HPDE6-E6E7 (cell line): ENCODE measurements around the gene CHST8.
"Not testable (repeated sequence)": the region's sequence is repeated elsewhere in the genome, so short reads cannot be mapped to it uniquely, and the experiment has no call there.

ENCODE experiments used
- DNase-seq: peaks from one replicate; pipeline ENCODE4 v3.0.0; 2011; ENCODE audit warnings: missing footprints; ENCODE audit errors: extremely low spot score

The CHST8 gene

DNA sequence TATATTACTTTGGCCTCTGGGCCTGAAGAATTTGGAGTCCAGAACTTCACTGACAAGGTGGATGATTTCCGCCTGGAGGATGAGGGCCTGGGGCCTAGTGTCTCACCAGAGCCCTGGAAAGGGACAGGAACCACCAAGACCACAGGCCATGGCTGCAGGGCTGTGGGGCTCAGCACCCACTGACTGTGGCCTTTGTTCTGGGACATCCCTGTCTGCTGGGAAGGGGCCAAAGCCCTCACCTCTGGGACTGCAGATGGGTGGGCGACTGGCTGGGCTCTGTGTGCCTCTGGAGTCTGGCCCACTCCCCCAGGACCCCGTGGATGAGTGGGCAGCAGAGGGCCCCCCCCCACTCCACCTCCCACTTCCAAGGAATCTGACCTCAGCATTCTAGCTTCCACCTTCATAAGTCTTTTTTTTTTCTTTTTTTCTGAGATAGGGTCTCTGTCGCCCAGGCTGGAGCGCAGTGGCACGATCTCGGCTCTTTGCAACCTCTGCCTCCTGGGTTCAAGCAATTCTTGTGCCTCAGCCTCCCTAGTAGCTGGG, 20.3 kb downstream of the CHST8 start:
- no peak for DNase-seq

DNA sequence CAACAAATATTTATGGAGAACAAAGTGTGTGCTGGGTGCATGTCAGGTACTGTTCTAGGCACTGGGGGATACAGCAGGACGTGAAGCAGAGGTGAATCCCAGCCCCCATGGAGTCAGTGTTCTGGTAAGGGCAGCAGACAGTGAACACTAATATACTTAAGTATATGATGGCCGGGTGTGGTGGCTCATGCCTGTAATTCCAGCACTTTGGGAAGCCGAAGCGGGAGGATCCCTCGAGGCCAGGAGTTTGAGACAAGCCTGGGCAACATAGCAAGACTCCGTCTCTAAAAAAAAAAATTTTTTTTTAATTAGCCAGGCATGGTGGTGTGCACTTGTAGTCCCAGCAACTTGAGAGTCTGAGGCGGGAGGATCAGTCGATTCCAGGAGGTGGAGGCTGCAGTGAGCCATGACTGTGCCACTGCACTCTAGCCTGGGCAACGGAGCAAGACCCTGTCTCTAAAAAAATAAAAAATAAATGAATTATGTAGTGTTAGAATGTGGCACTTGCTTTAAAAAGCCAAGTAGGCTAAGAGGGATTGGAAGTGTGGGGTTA, 22.6 kb downstream of the CHST8 start:
- no peak for DNase-seq

- DNase-seq: no peak
These were observed 24.6 kb downstream of the CHST8 start for GRCh38 chr19:33646306-33646705.

- DNase-seq: no peak
These were observed 25.4 kb downstream of the CHST8 start for GRCh38 chr19:33647146-33647545.

GRCh38 chr19:33649627-33650305, 28.0 kb downstream of the CHST8 start:
- no peak for DNase-seq

- DNase-seq: no peak
These were observed 31.9 kb downstream of the CHST8 start for GRCh38 chr19:33653684-33654083.

- DNase-seq: no peak
These were observed 33.2 kb downstream of the CHST8 start for GRCh38 chr19:33654840-33655508.

- no peak for DNase-seq
These were observed 38.1 kb downstream of the CHST8 start for GRCh38 chr19:33659835-33660234.

GRCh38 chr19:33660410-33661124, 38.8 kb downstream of the CHST8 start:
- DNase-seq: no peak

GRCh38 chr19:33661336-33661735, 39.6 kb downstream of the CHST8 start:
- no peak for DNase-seq

DNA sequence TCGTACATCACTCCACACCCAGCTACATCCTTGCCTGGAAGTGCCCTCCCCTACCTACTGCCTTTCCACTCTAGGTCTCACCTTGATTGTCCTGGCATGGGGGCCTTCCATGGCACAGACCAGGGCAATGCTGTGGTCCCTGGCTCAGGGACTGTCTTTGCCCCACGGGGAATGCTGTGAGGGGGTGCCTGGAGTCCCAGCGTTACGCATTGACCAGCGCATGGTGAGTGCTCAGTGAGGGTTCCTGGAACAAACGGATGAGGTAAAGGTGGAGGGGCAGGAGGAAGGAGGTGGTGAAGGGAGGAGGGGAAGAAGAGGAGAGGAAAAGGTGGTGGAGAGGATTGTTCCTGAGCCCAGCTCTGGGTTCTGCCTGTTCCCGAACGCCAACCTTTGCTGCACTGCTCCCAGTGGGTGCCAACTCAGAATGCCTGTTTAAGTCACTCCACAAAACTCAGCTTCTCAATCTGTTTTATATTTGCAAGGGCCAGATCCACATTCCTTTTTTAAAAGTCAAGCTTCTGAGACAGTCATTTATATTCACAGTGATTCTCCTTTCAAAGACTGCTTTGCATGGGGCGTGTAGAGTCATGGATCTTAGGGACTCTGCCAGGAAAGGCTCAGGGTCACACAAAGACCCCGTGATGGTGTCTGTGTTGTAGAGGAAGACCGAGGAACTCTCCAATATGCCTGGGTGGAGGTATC, 40.8 kb downstream of the CHST8 start:
- DNase-seq: no peak

- not testable (repeated sequence) for DNase-seq
These were observed 41.6 kb downstream of the CHST8 start for GRCh38 chr19:33663316-33663715.

- no peak for DNase-seq
These were observed 43.0 kb downstream of the CHST8 start for GRCh38 chr19:33664744-33665143.

DNA sequence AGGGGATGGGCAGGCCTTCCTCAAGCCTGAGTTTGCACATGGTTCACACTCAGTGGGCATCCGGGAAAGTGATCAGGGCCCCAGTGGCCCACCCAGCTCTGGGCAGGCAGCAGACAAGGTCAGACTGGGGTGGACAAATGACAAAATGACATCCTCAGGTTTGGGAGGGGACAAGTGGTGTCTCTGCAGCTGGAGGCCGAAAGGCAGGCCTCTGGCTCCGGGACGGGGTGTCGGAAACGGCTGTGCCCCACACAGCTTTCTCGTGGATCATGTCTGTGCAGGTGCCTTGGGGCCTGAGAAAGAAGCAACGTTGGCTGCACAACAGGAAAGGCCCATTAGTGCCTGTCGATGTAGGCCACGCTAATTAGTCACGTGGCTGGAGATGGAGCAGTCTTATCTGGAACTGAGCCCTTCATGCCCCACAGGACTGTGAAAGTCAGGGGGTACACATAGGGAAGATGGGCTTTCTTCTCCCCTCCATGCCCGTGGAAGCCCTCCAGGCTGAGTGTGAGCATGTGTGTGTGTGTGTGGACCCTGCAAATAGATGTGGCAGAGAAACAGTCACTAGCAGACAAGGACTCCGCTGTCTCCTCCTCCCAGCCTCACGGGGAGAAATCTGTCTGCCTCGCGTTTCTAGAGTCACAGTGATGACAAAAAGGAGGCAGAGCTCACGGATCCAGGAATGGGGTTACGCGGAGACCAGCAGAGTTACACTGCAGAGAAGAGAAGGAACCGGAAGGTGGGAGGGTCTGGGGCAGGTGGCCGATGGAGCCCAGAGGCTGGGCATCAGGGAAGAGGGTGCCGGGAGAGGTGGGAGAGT, 44.2 kb downstream of the CHST8 start:
- no peak for DNase-seq

DNA sequence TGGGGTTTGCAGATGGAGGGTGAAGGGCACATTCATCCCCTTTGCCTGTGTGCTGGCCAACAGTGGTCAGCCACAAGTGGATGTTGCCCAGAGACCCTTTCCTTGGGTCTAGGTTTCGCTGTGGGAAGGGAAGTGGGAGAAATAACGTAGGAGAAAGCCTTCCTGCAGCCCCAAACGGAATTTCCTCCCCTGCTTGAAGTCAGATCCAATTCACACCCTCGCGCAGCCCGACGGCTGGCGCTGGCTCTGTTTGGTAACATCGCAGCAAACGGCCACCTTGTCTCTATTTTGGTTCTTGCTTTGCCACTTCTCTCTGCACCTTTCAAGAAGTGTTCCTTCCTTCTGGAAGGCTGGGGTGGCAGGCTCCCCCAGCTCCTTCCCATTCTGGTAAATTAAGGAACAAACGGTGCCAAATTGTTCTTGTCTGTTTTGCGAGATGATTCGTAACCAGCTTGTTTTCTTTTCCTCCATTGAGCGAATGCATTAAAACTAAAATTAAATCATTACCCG, 45.4 kb downstream of the CHST8 start:
- no peak for DNase-seq

DNA sequence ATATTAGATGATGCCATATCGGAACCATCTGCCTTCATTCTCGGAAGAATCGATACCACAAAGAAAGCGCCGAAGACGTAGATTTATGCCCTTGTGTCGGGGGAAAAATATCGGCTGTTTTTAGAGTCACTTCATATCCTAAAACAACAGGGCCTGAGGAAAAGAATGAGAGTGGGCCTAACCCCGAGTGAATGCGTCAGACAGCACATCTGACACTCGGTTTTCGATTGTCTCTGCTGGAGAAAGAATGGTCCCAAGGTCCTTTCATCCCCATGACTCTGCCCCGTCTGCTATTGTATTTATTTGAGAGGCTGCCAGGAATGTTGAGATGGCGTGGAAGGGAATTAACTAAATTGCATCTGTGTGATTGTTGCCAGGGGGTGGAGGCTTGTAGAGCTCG, 46.1 kb downstream of the CHST8 start:
- no peak for DNase-seq

- DNase-seq: no peak
These were observed 47.2 kb downstream of the CHST8 start for GRCh38 chr19:33668968-33669367.

DNA sequence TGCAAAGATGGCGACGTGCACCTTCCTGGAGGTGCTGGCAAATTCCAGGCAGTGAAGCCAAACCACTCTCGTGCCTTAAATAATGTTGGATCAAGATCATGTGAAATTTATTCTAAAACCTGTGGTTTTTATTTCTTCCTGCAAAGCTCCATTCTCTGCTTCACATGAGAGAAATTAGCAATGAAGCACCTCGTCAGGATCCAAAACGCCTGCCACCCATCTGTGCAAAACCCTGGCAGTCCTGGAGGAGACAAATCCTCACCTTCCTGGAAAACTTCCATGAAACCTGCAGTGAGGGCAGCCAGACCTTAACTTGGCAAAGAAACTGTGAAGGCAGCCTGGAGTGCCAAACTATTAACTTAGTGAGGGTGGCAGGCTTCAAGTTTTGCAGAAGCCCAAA, 47.6 kb downstream of the CHST8 start:
- no peak for DNase-seq

GRCh38 chr19:33670398-33670797, 48.6 kb downstream of the CHST8 start:
- DNase-seq: no peak

GRCh38 chr19:33671211-33671610, 49.5 kb downstream of the CHST8 start:
- DNase-seq: no peak
